Measurements from ENCODE around the gene ZFP3.

- TF ChIP-seq BHLHE40 (IDR thresholded peaks at IDR 0.05; ENCODE audit: low read depth, low read length) = no peak
- no peak for TF ChIP-seq RARB (CRISPR knock-in tag; IDR thresholded peaks at IDR 0.05)
- TF ChIP-seq EP300 (IDR thresholded peaks at IDR 0.05) = no peak
- TF ChIP-seq FOSL2 (IDR thresholded peaks at IDR 0.05) = no peak
- TF ChIP-seq FOSL2 (CRISPR knock-in tag; IDR thresholded peaks at IDR 0.05) = no peak
- TF ChIP-seq POLR2A (IDR thresholded peaks at IDR 0.05; ENCODE audit: low read length) = no peak
- TF ChIP-seq CTCF (IDR thresholded peaks at IDR 0.05) = no peak
- TF ChIP-seq RNF2 (IDR thresholded peaks at IDR 0.05; ENCODE audit: borderline replicate concordance, low read depth) = no peak
- TF ChIP-seq E2F6 (IDR thresholded peaks at IDR 0.05; ENCODE audit: borderline replicate concordance, low read depth) = no peak
- TF ChIP-seq PHF8 (IDR thresholded peaks at IDR 0.05; ENCODE audit: borderline replicate concordance, low read depth) = no peak
- TF ChIP-seq RCOR1 (IDR thresholded peaks at IDR 0.05; ENCODE audit: low read depth, low read length) = no peak
Measured at GRCh38 chr17:5044630-5045029, 33.6 kb upstream of the ZFP3 start.
